WTC11 (cell line): ENCODE results near the gene NECAB3. TPM values are rescaled to one million over a fixed set of nuclear protein-coding genes. Genes with fewer than 3 reads are reported as not detected.
A peak's percentile ranks its signal among the peaks of the same experiment; 100 is the strongest.

ENCODE experiments used
- ATAC-seq: fragments of 200-7000 bp; cut with Tn5 transposase; 2 replicates; pipeline ENCODE4 v1.10.0; 2021; ENCODE audit warnings: mild to moderate bottlenecking, moderate library complexity
- CTCF ChIA-PET: fragments of 300-600 bp; sonication (Branson Sonifier 250); formaldehyde crosslinking; loops from one replicate; lab custom pipeline; 2021; ENCODE audit warnings: antibody characterized with exemption; lab: Charles Lee
- POLR2A ChIA-PET: fragments of 350-600 bp; sonication (Branson Sonifier 250); formaldehyde crosslinking; loops from one replicate; lab custom pipeline; 2021; ENCODE audit warnings: antibody characterized with exemption; lab: Charles Lee
- DNase-seq: peaks from one replicate; pipeline ENCODE4 v3.0.0; 2021; ENCODE audit warnings: low spot score
- H3K27ac Mint-ChIP-seq: 2 replicates; pipeline ENCODE4 v1.8.0; 2021; ENCODE audit warnings: mixed read lengths
- H3K27me3 Mint-ChIP-seq: 2 replicates; pipeline ENCODE4 v1.8.0; 2021; ENCODE audit warnings: low read depth, mild to moderate bottlenecking, moderate library complexity, mixed read lengths
- H3K36me3 Mint-ChIP-seq: 2 replicates; pipeline ENCODE4 v1.8.0; 2021; ENCODE audit warnings: mixed read lengths
- H3K4me1 Mint-ChIP-seq: 2 replicates; pipeline ENCODE4 v1.8.0; 2022; ENCODE audit warnings: mixed read lengths
- H3K4me3 Mint-ChIP-seq: 2 replicates; pipeline ENCODE4 v1.8.0; 2021; ENCODE audit warnings: mild to moderate bottlenecking, moderate library complexity, mixed read lengths
- H3K9me3 Mint-ChIP-seq: 2 replicates; pipeline ENCODE4 v1.8.0; 2021; ENCODE audit warnings: mixed read lengths
- ARID4B ChIP-seq: sonication (generic); formaldehyde crosslinking; IDR thresholded peaks from 2 replicates; pipeline ENCODE4 v1.8.0; 2023; ENCODE audit warnings: missing genetic modification reagents, mild to moderate bottlenecking, borderline replicate concordance
- ATF1 ChIP-seq: sonication (generic); formaldehyde crosslinking; IDR thresholded peaks from 2 replicates; pipeline ENCODE4 v1.8.1; 2023; ENCODE audit warnings: mild to moderate bottlenecking, moderate library complexity, missing genetic modification reagents
- ATF6 ChIP-seq: sonication (generic); formaldehyde crosslinking; IDR thresholded peaks from 2 replicates; pipeline ENCODE4 v1.8.1; 2023; ENCODE audit warnings: mild to moderate bottlenecking, missing genetic modification reagents
- CBFB ChIP-seq: sonication (generic); formaldehyde crosslinking; IDR thresholded peaks from 2 replicates; pipeline ENCODE4 v1.8.1; 2022; ENCODE audit warnings: mild to moderate bottlenecking, low read depth, missing genetic modification reagents
- CREB1 ChIP-seq: sonication (generic); formaldehyde crosslinking; IDR thresholded peaks from 2 replicates; pipeline ENCODE4 v1.8.0; 2023; ENCODE audit warnings: mild to moderate bottlenecking, missing genetic modification reagents
- CREM ChIP-seq: sonication (generic); formaldehyde crosslinking; IDR thresholded peaks from 2 replicates; pipeline ENCODE4 v1.8.1; 2022; ENCODE audit warnings: mild to moderate bottlenecking, missing genetic modification reagents, moderate library complexity
- E2F1 ChIP-seq: sonication (generic); formaldehyde crosslinking; IDR thresholded peaks from 2 replicates; pipeline ENCODE4 v1.8.0; 2022; ENCODE audit warnings: mild to moderate bottlenecking, missing genetic modification reagents
- ELF4 ChIP-seq: sonication (generic); formaldehyde crosslinking; IDR thresholded peaks from 2 replicates; pipeline ENCODE4 v1.8.1; 2022; ENCODE audit warnings: low read depth, mild to moderate bottlenecking, moderate library complexity, missing genetic modification reagents
- ERG ChIP-seq: fragments of 250-450 bp; sonication (Bioruptor Pico); IDR thresholded peaks from 2 replicates; pipeline ENCODE4 v1.8.0; 2021; ENCODE audit warnings: mild to moderate bottlenecking
- GABPB1 ChIP-seq: sonication (generic); formaldehyde crosslinking; IDR thresholded peaks from 2 replicates; pipeline ENCODE4 v1.8.1; 2023; ENCODE audit warnings: mild to moderate bottlenecking, missing genetic modification reagents
- GTF2I ChIP-seq: fragments of 250-450 bp; sonication (Bioruptor Pico); conservative IDR thresholded peaks from 2 replicates; pipeline ENCODE4 v1.4.0; 2021; ENCODE audit warnings: mild to moderate bottlenecking
- NFATC4 ChIP-seq: fragments of 250-450 bp; sonication (Bioruptor Pico); IDR thresholded peaks from 2 replicates; pipeline ENCODE4 v1.9.0; 2021; ENCODE audit warnings: mild to moderate bottlenecking
- SMAD3 ChIP-seq: sonication (generic); formaldehyde crosslinking; IDR thresholded peaks from 2 replicates; pipeline ENCODE4 v1.8.0; 2022; ENCODE audit warnings: missing genetic modification reagents, mild to moderate bottlenecking, borderline replicate concordance
- SMAD4 ChIP-seq: sonication (generic); formaldehyde crosslinking; IDR thresholded peaks from 2 replicates; pipeline ENCODE4 v1.8.0; 2022; ENCODE audit warnings: mild to moderate bottlenecking, missing genetic modification reagents
- SP1 ChIP-seq: sonication (generic); formaldehyde crosslinking; conservative IDR thresholded peaks from 2 replicates; pipeline ENCODE4 v1.8.1; 2022; ENCODE audit warnings: missing genetic modification reagents
- TCF7 ChIP-seq: sonication (generic); formaldehyde crosslinking; IDR thresholded peaks from 2 replicates; pipeline ENCODE4 v1.8.0; 2022; ENCODE audit warnings: mild to moderate bottlenecking, low read depth, missing genetic modification reagents, moderate library complexity
- ZBTB43 ChIP-seq: sonication (generic); formaldehyde crosslinking; IDR thresholded peaks from 2 replicates; pipeline ENCODE4 v1.8.1; 2023; ENCODE audit warnings: mild to moderate bottlenecking, missing genetic modification reagents
- ZNF416 ChIP-seq: fragments of 250-450 bp; sonication (Bioruptor Pico); IDR thresholded peaks from 2 replicates; pipeline ENCODE4 v1.9.0; 2021; ENCODE audit warnings: mild to moderate bottlenecking, inconsistent platforms
- ZNF423 ChIP-seq: fragments of 250-450 bp; sonication (Bioruptor Pico); IDR thresholded peaks from 2 replicates; pipeline ENCODE4 v2.1.2; 2022; ENCODE audit warnings: mild to moderate bottlenecking, moderate library complexity
- ZNF671 ChIP-seq: fragments of 250-450 bp; sonication (Bioruptor Pico); IDR thresholded peaks from 2 replicates; pipeline ENCODE4 v1.8.0; 2021; ENCODE audit warnings: mild to moderate bottlenecking
- ZSCAN18 ChIP-seq: fragments of 250-450 bp; sonication (Bioruptor Pico); IDR thresholded peaks from 2 replicates; pipeline ENCODE4 v2.1.2; 2022; ENCODE audit warnings: mild to moderate bottlenecking, moderate library complexity
- total RNA-seq: library from RNA; stranded (reverse); gene quantifications from 3 replicates; pipeline ENCODE4 v1.2.3, GENCODE V29; 2021

The NECAB3 gene
- total RNA-seq, 1 experiment from 2014 or later = 38.0 TPM

GRCh38 chr20:33668466-33669155 lies 5.6 kb downstream of the NECAB3 start:
- ChIA-PET CTCF (interaction anchor here (0.6 to 7.9 kb wide), 33 partner anchors 10 to 406 kb away, joined by 3 to 134 read pairs (median 4); partner anchors contain the start of genes CBFA2T2, CDK5RAP1, E2F1 and PXMP4), POLR2A (interaction anchor here (2.1 to 3.4 kb wide), 2 partner anchors 14 to 63 kb away, joined by 5 to 24 read pairs; partner anchors contain the start of gene ZNF341)
- DNase-seq (no peak), ATAC-seq (no peak)
- no peak overlapping the region for H3K27ac Mint-ChIP-seq
- H3K36me3 Mint-ChIP-seq = peaks cover 5% of the 10 kb centered on the region; the same call in 1 of the 2 replicates
- H3K27me3 Mint-ChIP-seq = peaks cover 14% of the 10 kb centered on the region
- H3K4me1 Mint-ChIP-seq = peaks cover 38% of the 10 kb centered on the region
- TF ChIP-seq CREB1 (CRISPR knock-in tag) (no peak), ELF4 (CRISPR knock-in tag) (no peak), ZNF416 (no peak), SMAD4 (CRISPR knock-in tag) (no peak), ERG (CRISPR knock-in tag) (no peak), E2F1 (CRISPR knock-in tag) (no peak), ZNF423 (CRISPR knock-in tag) (no peak), TCF7 (no peak), ARID4B (no peak), ATF6 (CRISPR knock-in tag) (no peak), GABPB1 (CRISPR knock-in tag) (no peak), ATF1 (CRISPR knock-in tag) (no peak), CREM (no peak), ZNF671 (no peak)
- no peaks in the 10 kb centered on the region for H3K9me3 Mint-ChIP-seq
- no peak overlapping the region for H3K4me3 Mint-ChIP-seq

- ATAC-seq (peak; percentile 47), DNase-seq (peak; percentile 87)
- Mint-ChIP-seq H3K4me1 (peaks cover 34% of the 10 kb centered on the region), H3K4me3 (peak overlapping the region; percentile 62), H3K27me3 (peaks cover 14% of the 10 kb centered on the region), H3K27ac (no peak overlapping the region), H3K9me3 (no peaks in the 10 kb centered on the region), H3K36me3 (peaks cover 5% of the 10 kb centered on the region; the same call in 1 of the 2 replicates)
- POLR2A ChIA-PET = interaction anchor here (0.6 to 3.4 kb wide), 7 partner anchors 13 to 405 kb away, joined by 3 to 24 read pairs (median 4); partner anchors contain the start of genes CBFA2T2, PXMP4 and ZNF341
- CTCF ChIA-PET = interaction anchor here (0.5 to 7.9 kb wide), 44 partner anchors 9 to 405 kb away, joined by 3 to 134 read pairs (median 4); partner anchors contain the start of genes CBFA2T2, CDK5RAP1, E2F1 and PXMP4
- TF ChIP-seq SP1 (peak; percentile 44; the same call in 1 of the 2 replicates), ZNF423 (CRISPR knock-in tag) (no peak), ZSCAN18 (no peak), ZBTB43 (CRISPR knock-in tag) (peak; percentile 63; the same call in 1 of the 2 replicates), CBFB (CRISPR knock-in tag) (0 out of 2 replicates have a peak, but pooled peaks have one; percentile 48), NFATC4 (0 out of 2 replicates have a peak, but pooled peaks have one; percentile 41), GTF2I (CRISPR knock-in tag) (0 out of 2 replicates have a peak, but pooled peaks have one; percentile 3), SMAD3 (CRISPR knock-in tag) (peak; percentile 30; the same call in 1 of the 2 replicates)
These were observed 6.4 kb downstream of the NECAB3 start for GRCh38 chr20:33667676-33668465.
